ENCODE results near the gene RAP1GDS1. TPM values are rescaled to one million over a fixed set of nuclear protein-coding genes. Genes with fewer than 3 reads are reported as not detected.
"Not testable (repeated sequence)": the region's sequence is repeated elsewhere in the genome, so short reads cannot be mapped to it uniquely, and the experiment has no call there.

Gene RAP1GDS1
- total RNA-seq, 2 donors from 2014 or later: 32.7 to 36.2 TPM

DNA sequence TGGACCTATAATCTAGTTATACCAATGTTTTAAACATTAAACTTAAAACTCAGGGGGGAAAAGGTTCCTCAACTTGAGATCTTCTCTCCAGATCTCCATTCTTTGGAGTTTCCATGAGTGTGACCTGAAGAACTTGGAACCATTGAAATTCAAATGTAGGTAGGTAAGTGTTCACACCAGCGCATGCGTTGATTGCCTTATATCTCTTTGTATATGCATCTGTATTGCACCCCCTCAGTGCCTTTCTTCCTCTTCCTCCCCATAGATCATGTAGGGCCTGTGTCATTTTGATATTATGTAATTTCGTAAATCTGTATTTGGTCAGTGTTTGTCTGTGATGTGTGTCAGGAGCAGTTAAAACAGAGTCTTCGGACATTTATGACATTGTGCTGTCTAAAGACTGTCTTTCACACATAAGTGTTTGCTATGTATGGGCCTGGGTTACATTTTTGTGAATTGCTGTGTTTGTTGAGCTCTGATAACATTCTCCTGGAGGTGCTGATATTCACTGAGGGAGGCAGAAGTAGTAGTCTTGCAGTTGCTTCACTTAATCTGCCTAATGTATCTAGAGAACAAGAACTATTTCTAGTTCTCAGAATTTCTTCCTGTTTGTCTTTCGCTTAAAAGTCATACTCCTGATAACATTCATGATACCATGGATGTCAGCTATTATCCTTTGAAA, 126.3 kb downstream of the RAP1GDS1 start:
- no peak for ATAC-seq
- DNase-seq: no peak
- intact Hi-C loops (cut with DNase I, micrococcal nuclease): no loop called here

DNA sequence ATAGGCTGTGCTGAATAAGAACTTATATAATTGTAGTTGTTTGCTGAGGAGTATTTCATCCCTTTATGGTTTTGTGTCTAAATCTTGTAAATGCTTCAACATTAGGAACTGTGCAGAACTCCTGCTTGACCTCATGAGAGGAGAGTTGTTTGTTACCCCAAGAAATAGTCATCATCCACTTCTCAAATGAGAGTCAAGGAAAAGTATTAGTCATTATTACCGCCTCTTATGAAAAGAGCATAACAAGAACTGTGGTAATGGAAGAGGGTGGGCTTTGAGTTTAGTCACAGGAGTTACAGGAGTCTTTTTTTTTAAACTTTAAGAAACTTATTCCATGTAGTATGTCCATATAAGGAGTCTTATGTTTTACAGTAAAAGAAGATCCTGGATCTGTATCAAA, 132.9 kb downstream of the RAP1GDS1 start:
- intact Hi-C loops (cut with DNase I, micrococcal nuclease): no loop called here
- ATAC-seq: no peak
- no peak for DNase-seq

DNA sequence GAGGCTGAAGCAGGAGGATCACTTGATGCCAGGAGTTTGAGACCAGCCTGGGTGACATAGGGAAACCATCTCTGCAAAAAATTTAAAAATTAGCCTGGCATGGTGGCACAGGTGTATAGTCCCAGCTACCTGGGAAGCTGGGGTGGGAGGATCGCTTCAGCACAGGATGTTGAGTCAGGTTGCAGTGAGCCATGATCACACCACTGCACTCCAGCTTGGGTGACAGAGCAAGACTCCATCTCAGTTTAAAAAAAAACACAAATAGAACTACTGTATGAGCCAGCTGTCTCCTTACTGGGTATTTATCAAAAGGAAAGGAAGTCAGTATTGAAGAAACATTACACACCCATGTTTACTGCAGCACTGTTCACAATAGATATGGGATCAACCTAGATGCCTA, 138.7 kb downstream of the RAP1GDS1 start:
- intact Hi-C loops (cut with DNase I, micrococcal nuclease): no loop called here
- ATAC-seq (no peak), DNase-seq (no peak)

DNA sequence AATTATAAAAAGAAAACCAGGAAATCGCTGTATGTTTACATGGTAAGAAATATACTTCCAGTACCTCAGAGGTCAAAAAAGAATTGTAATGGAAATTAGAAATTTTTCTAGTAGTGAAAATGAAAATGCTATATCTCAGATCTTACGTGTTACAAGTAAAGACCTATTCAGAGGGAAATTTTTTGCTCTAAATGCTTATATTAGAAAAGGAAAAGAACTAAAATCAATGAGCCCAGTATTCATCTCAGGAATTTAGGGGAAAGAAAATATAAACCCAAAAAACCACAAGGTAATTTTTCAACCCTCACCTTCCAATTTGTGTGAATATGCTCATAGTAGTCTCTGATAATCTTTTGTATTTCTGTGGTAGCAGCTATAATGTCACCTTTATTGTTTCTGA, 145.6 kb downstream of the RAP1GDS1 start:
- no peak for DNase-seq
- ATAC-seq: no peak
- intact Hi-C loops (cut with DNase I, micrococcal nuclease): no loop called here

DNA sequence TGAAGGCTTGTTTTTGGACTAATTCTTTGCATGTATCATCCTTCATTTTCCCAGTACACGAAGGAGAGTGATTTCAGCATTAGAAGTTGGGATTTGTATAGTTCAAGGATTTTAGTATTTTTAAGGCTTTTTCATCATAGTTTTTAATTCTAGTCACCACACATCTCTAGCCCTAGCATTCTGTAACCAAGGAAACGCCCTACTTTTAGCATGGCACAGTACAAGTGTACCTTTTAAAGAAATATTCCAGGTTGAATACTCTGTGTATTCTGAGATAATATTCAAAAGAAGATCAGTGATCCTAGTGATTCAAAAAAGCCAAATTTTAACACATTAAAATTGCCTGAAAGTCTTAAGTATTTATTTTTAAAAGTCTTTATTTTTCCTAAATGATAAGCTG, 150.5 kb downstream of the RAP1GDS1 start:
- ATAC-seq (no peak), DNase-seq (no peak)
- intact Hi-C loops (cut with DNase I, micrococcal nuclease): no loop called here

DNA sequence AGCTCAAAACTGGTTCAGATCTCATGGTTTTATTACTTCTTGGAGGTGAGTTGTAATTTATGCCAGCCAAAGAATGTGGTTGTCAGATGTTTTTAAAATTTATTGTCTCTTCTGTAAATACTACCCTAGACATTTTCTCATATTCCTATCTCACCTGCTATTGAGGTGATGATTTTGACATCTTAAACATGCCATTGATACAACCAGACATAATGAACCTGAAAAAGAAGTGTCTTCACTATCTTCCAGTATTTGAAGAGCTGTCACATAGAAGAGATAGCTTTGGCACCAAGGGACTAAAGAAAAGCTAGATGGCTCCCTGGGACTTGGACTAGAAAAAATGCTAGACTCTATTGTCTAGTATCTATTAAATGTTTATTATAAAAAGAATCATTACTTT, 155.7 kb downstream of the RAP1GDS1 start:
- intact Hi-C loops (cut with DNase I, micrococcal nuclease): no loop called here
- DNase-seq (no peak), ATAC-seq (no peak)

DNA sequence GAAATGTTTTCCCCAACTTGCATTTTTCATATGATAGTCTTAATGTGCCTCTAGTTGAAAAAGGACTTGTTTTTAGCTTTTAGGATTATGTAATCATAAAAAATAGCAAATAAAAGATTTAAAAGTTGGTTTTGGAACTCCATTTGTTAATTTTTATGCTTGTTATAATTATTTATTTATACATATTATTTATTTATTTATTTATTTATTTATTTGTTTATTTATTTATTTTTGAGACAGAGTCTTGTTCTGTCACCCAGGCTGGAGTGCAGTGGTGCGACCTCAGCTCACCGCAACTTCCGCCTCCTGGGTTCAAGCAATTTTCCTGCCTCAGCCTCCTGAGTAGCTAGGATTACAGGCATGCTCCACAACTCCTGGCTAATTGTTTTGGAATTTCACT, 159.0 kb downstream of the RAP1GDS1 start:
- ATAC-seq; DNase-seq; intact Hi-C loops (cut with DNase I, micrococcal nuclease): not testable (repeated sequence)

DNA sequence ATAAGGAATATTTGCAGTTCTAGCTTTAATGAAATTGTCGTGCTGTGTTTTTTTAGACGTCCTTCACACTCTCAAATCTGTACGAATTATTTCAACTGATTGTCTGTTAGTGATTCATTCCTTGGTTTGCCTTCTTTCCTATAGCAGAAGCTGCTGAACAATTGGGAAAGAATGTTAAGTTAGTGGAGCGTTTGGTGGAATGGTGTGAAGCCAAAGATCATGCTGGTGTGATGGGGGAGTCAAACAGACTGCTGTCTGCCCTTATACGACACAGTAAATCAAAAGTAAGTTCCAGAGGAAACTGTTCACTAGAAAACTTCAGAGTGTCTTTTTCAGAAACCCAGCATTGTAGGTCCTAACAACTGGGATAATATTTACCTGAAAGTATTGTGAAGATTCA, 159.9 kb downstream of the RAP1GDS1 start:
- intact Hi-C loops (cut with DNase I, micrococcal nuclease): no loop called here
- ATAC-seq (no peak), DNase-seq (no peak)

DNA sequence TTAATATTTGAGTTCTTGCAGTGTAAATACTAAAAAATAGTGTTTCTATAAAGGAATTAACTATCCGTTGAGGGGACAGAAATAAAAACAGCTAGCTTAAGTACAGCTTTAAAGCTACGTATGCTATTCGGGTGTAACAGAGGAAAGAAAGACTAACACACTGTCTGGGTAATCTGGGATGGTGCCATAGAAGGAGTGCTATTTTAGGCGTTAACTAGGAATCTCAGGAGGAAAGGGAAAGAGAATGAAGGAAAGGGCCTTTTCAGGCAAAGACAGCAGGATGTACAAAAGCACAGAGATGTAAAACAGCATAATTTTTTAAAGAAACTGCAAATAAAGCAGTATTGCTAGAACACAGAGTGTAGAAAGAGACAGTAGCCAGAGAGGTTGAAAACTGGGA, 161.8 kb downstream of the RAP1GDS1 start:
- DNase-seq (no peak), ATAC-seq (no peak)
- intact Hi-C loops (cut with DNase I, micrococcal nuclease): no loop called here

DNA sequence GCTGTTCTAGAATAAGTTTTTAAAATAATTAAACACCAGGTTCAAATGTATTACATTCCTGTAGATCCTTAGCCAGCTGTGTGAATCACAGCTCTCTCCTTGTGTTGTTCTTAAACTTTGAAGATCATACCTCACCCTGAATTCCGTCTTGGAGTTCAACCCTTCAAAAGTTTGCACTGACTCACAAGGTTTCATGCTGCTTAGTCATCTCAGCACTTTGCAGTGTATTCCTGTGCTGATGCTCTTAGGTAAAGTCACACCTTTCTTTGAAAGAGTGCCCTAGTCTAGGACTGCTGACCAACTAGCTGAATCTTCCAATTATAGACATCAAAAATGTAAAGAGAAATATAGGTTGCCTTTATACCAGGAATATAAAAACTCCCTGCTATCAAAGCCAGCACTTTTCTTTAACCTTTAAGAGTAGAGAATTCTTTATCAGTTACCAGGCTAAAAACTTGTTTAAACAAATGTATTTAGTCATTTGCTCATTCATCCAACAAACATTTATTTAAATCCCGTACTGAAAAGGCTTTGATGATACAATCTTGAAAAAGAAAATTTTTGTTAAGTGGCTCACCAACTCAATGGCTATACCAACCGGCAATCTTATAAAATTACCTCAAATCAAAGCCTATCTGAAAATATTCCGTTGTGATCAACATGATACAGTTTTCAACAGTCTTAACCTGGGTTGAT, 169.7 kb downstream of the RAP1GDS1 start:
- ATAC-seq (no peak), DNase-seq (no peak)
- intact Hi-C loops (cut with DNase I, micrococcal nuclease): no loop called here

DNA sequence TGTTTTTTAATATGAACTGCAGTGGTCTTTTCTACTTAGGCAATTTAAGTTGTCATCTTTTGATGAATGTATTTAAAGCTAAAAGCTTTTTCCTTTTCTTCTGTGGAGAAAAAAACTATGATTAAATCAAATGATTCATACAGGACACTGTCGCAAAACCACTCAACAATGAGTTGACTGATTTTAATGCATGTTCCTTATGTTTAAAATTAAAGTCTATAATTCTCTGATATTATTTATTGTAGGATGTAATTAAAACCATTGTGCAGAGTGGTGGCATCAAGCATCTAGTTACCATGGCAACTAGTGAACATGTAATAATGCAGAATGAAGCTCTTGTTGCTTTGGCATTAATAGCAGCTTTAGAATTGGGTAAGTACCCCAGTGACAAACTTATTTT, 172.5 kb downstream of the RAP1GDS1 start:
- DNase-seq (no peak), ATAC-seq (no peak)
- intact Hi-C loops (cut with DNase I, micrococcal nuclease): no loop called here

DNA sequence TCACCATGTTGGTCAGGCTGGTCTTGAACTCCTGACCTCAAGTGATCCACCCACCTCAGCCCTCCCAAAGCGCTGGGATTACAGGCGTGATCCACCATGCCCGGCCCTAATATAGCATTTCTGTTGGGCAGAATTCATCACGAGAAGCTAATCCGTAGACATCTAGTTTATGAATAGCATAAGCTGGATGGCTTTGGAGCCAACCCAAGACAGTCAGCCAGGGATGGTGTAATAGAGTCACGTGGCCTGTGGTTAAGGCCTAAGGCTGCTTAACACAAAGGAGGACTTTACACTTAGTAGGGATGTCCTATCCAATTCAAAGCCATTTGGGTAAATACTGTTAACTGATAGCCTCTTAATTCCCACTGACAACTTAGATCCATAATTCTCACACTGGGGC, 173.6 kb downstream of the RAP1GDS1 start:
- ATAC-seq (no peak), DNase-seq (no peak)
- intact Hi-C loops (cut with DNase I, micrococcal nuclease): no loop called here

DNA sequence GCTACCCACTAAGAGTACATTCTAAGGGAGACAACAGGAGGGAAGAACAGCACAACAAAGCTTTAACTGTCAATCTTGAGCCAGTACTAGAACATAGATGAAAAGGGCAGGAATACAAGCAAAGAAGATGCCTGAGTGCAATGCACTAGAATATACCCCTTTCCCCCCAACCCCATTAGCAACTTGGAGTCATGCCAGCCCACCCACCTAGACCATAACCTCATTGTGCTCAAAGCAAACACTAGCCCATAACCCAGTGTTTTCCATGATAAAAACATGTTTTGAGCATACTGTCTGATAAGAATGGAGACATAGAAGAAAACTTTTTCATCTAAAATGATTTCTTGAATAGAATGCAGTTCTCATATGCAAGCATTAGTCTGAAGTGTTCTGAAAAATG, 183.2 kb downstream of the RAP1GDS1 start:
- DNase-seq (no peak), ATAC-seq (no peak)
- intact Hi-C loops (cut with DNase I, micrococcal nuclease): no loop called here

DNA sequence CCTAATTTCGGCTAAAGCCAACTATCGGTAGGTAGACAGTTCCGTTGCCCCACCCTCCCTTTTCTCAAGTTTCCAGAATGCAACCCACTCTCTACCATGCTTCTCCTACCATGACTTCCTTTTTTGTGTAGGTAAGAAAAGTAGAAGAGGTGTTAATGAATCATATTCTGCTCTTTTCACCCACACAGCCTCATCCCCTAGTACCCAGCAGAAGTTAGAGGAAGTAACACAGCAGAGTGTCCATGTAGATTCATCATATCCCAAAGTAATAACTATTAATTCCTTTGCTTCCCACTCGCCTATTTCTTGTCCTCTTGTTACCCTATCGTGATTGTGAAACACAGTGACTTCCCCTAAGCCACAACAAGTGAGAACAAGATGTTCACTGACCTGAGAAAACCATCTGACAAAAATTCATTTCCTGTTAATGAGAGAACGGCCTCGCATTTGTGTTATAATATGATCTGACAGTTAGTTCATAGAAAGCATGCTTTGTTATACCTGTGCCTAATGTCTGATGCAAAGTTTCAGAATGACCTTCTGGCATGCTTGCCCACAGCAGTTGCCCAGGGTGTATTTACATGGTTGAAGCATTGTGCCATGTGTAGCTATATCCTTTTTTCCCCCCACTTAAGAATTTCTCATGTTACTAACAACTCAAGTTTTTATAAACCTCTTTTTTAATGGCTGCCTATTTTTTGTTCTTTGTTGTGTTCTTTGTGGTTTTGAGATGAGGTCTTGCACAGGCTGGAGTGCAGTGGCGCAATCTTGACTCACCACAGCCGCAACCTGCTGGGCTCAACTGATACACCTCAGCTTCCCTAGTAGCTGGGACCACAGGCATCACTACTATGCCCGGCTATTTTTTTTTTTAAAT, 185.6 kb downstream of the RAP1GDS1 start:
- intact Hi-C loops (cut with DNase I, micrococcal nuclease): no loop called here
- ATAC-seq: peak; percentile 46

DNA sequence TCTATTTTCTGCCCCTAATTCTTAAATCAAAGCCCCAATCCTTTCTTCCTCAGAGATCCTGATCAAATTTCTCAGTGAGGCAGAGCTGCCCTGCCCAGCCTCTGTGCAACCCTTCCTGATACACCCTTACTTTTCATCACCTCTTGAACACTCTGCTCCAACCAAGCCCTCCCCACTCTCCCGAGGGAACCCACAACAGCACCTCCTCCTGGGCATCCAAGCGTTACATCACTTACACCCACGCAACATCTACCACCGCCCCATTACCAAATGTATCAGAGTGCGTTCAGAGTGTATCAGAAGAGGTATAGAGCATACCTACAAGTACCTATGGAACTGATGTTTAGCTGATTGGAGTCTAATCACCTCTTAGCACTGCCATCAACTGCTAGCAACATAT, 186.5 kb downstream of the RAP1GDS1 start:
- intact Hi-C loops (cut with DNase I, micrococcal nuclease): no loop called here
- ATAC-seq: peak; percentile 21
- no peak for DNase-seq

More for the DNA sequence above, 185.6 kb downstream of the RAP1GDS1 start:
- peak in 1 of 2 donors; percentile 22 for DNase-seq

DNA sequence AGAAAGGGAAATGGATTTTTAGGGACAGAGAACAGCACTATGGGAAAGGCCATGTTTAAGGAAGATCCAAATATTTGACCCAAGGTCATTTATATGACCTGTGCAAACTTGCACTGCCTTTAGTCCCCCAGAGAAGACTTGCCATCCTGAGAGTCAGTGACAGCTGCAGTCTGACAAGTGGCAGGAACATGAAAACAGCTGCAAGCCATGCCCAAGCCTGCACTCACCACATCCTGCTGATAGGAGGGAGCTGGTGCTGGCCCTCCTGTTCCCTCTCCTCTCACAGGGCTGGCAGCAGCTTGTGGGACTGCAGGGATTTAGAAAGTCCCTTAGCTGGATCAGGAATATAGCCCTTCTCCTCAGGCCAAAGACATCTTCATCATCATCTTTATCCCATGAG, 187.7 kb downstream of the RAP1GDS1 start:
- ATAC-seq: no peak
- intact Hi-C loops (cut with DNase I, micrococcal nuclease): no loop called here
- DNase-seq: no peak

DNA sequence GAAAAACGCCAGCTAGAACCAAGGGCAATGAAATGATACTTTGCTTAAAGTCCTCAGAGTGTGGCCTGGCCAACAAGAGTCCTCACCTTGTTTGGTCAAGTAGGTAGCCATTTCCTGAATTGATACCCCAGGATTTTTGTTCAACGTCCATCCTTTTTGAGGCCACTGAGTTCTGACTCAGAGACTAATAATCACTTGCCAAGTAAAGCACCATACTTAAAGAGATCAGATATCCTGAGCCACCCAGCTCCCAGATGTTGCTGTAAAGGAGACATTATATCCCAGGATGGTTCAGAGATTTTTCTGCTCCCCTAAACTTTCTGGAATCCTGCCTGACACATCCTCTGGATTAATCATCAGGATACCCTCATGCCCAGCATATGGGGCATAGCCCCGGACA, 190.9 kb downstream of the RAP1GDS1 start:
- no peak for ATAC-seq
- DNase-seq: no peak
- intact Hi-C loops (cut with DNase I, micrococcal nuclease): no loop called here

DNA sequence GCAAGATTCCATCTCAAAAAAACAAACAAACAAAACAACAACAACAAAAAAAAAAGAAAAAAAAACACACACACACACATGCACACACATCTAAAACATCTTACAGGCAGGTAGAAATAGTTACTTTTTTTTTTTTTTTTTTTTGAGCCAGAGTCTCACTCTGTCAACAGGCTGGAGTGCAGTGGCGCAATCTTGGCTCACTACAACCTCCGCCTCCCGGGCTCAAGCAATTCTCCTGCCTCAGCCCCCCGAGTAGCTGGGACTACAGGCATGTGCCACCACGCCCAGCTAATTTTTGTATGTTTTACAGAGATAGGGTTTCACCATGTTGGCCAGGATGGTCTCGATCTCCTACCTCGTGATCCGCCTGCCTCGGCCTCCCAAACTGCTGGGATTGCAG, 196.2 kb downstream of the RAP1GDS1 start:
- DNase-seq; ATAC-seq; intact Hi-C loops (cut with DNase I, micrococcal nuclease): not testable (repeated sequence)

DNA sequence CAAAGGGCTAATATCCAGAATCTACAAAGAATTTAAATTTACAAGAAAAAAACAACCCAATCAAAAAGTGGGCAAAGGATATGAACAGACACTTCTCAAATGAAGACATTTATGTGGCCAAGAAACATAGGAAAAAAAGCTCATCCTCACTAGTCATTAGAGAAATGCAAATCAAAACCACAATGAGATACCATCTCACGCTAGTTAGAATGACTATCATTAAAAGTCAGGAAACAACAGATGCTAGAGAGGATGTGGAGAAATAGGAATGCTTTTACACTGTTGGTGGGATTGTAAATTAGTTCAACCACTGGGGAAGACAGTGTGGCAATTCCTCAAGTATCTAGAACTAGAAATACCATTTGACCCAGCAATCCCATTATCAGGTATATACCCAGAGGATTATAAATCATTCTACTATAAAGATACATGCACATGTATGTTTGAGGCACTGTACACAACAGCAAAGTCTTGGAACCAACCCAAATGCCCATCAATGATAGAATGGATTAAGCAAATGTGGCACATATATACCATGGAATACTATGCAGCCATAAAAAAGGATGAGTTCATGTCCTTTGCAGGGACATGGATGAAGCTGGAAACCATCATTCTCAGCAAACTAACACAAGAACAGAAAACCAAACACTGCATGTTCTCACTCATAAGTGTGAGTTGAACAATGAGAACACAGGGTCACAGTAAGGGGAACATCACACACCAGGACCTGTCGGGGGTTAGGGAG, 200.1 kb downstream of the RAP1GDS1 start:
- intact Hi-C loops (cut with DNase I, micrococcal nuclease): loop anchor here in 1 of 2 donors (10.0 kb wide), 2 partner anchors 204 to 594 kb away; no protein-coding TSS in a partner anchor
- DNase-seq, ATAC-seq: not testable (repeated sequence)
